DOHH2 (cell line): Measurements from ENCODE around the gene AMFR.

ENCODE experiments used
- H3F3A ChIP-seq: fragments of 200-600 bp; sonication (generic), shearing (Covaris generic); 2 replicates; pipeline ENCODE4 v1.6.0; 2016; ENCODE audit warnings: antibody characterized with exemption, mild to moderate bottlenecking; ENCODE audit not compliant: control insufficient read depth, insufficient read depth
- H3K27ac ChIP-seq: fragments of 200-600 bp; sonication (generic); 2 replicates; pipeline ENCODE4 v1.5.1; 2014; ENCODE audit warnings: low read depth, mild to moderate bottlenecking, low read length, moderate library complexity
- H3K27me3 ChIP-seq: fragments of 200-600 bp; sonication (generic); 2 replicates; pipeline ENCODE4 v1.6.1; 2014; ENCODE audit warnings: mild to moderate bottlenecking, low read length, mixed read lengths; ENCODE audit not compliant: control insufficient read depth
- H3K36me3 ChIP-seq: fragments of 200-600 bp; sonication (generic); 2 replicates; pipeline ENCODE4 v1.6.1; 2014; ENCODE audit warnings: mild to moderate bottlenecking, low read length, moderate library complexity, mixed read lengths; ENCODE audit not compliant: control insufficient read depth
- H3K4me1 ChIP-seq: fragments of 200-600 bp; sonication (generic); 2 replicates; pipeline ENCODE4 v1.6.1; 2014; ENCODE audit warnings: mild to moderate bottlenecking, low read length, mixed read lengths; ENCODE audit not compliant: control insufficient read depth
- H3K4me2 ChIP-seq: fragments of 200-600 bp; sonication (generic); 2 replicates; pipeline ENCODE4 v1.6.0; 2014; ENCODE audit warnings: mild to moderate bottlenecking, low read length, moderate library complexity
- H3K4me3 ChIP-seq: fragments of 200-600 bp; sonication (generic); 2 replicates; pipeline ENCODE4 v1.5.1; 2014; ENCODE audit warnings: mild to moderate bottlenecking, low read length, mixed read lengths
- H3K79me2 ChIP-seq: fragments of 200-600 bp; sonication (generic); 2 replicates; pipeline ENCODE4 v1.6.1; 2014; ENCODE audit warnings: mild to moderate bottlenecking, low read length, mixed read lengths; ENCODE audit not compliant: control insufficient read depth
- H3K9me2 ChIP-seq: fragments of 200-600 bp; sonication (generic); replicated peaks from 2 replicates; pipeline ENCODE4 v1.6.1; 2014; ENCODE audit warnings: mild to moderate bottlenecking, low read length, mixed read lengths; ENCODE audit not compliant: control insufficient read depth
- H3K9me3 ChIP-seq: fragments of 200-600 bp; sonication (generic); 2 replicates; pipeline ENCODE4 v1.6.1; 2014; ENCODE audit warnings: antibody characterized with exemption, low read length, mixed read lengths; ENCODE audit not compliant: control insufficient read depth, insufficient read depth
- H4K20me1 ChIP-seq: fragments of 200-600 bp; sonication (generic); 2 replicates; pipeline ENCODE4 v1.6.0; 2014; ENCODE audit warnings: low read depth, mild to moderate bottlenecking, antibody characterized with exemption, low read length, moderate library complexity; ENCODE audit not compliant: control insufficient read depth, insufficient read depth
- CTCF ChIP-seq: fragments of 200-600 bp; sonication (generic); IDR thresholded peaks from one replicate; pipeline ENCODE4 v1.5.1; 2014; ENCODE audit warnings: antibody characterized with exemption, mild to moderate bottlenecking, low read depth, low read length; ENCODE audit not compliant: poor library complexity, severe bottlenecking
- EZH2phosphoT487 ChIP-seq: fragments of 200-600 bp; sonication (generic); IDR thresholded peaks from 2 replicates; pipeline ENCODE4 v1.6.1; 2017; ENCODE audit warnings: borderline replicate concordance, mild to moderate bottlenecking, antibody characterized with exemption, low read length, moderate library complexity, mixed read lengths

The AMFR gene

GRCh38 chr16:56363181-56363716 lies 62.1 kb downstream of the AMFR start:
- Histone ChIP-seq H3K9me2 (no peaks in the 10 kb centered on the region), H3F3A (peaks cover 15% of the 10 kb centered on the region), H3K27me3 (no peaks in the 10 kb centered on the region), H3K4me1 (peaks cover 3% of the 10 kb centered on the region), H3K36me3 (peaks cover 67% of the 10 kb centered on the region), H3K4me3 (no peak overlapping the region), H4K20me1 (0 out of 2 replicates have a peak, but pooled peaks cover 4% of the 10 kb centered on the region), H3K27ac (no peak overlapping the region), H3K4me2 (no peak overlapping the region), H3K79me2 (no peaks in the 10 kb centered on the region), H3K9me3 (no peaks in the 10 kb centered on the region)
- TF ChIP-seq CTCF = no peak

DNA sequence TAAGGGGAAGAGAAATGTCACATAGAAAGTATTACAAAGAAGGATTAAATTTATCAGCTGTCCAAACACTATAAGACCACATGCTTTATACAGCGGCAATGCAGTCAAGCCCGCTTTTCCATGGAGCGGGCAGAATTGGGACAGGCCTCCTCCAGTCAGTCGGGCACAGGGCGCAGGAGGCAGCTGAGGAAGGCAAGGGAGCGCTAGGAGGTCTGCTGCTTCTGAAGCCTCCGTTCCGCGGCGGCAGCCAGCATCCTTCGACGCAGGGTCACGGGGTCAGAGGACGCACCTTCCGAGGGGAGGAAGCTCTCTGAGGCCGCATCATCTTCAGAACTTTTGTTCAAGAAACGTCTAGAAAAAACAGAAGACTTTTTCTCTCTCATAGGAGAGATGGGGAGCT lies 62.6 kb downstream of the AMFR start:
- no peak overlapping the region for H3K27ac ChIP-seq
- H3F3A ChIP-seq = peaks cover 15% of the 10 kb centered on the region
- H3K4me2 ChIP-seq = no peak overlapping the region
- H3K27me3 ChIP-seq = no peaks in the 10 kb centered on the region
- no peak overlapping the region for H3K4me3 ChIP-seq
- H3K9me2 ChIP-seq = no peaks in the 10 kb centered on the region
- no peaks in the 10 kb centered on the region for H3K79me2 ChIP-seq
- TF ChIP-seq EZH2phosphoT487 = no peak
- no peak for TF ChIP-seq CTCF
- peaks cover 62% of the 10 kb centered on the region for H3K36me3 ChIP-seq
- 0 out of 2 replicates have a peak, but pooled peaks cover 4% of the 10 kb centered on the region for H4K20me1 ChIP-seq
- no peaks in the 10 kb centered on the region for H3K9me3 ChIP-seq
- H3K4me1 ChIP-seq = peaks cover 8% of the 10 kb centered on the region

- H3K27me3 ChIP-seq = no peaks in the 10 kb centered on the region
- no peak overlapping the region for H3K27ac ChIP-seq
- no peak for TF ChIP-seq EZH2phosphoT487
- no peak for TF ChIP-seq CTCF
- H3K4me3 ChIP-seq = no peak overlapping the region
- peaks cover 14% of the 10 kb centered on the region for H3K4me1 ChIP-seq
- H3K36me3 ChIP-seq = peaks cover 56% of the 10 kb centered on the region
- H3K79me2 ChIP-seq = no peaks in the 10 kb centered on the region
- H3F3A ChIP-seq = peaks cover 17% of the 10 kb centered on the region
- no peak overlapping the region for H3K4me2 ChIP-seq
- no peaks in the 10 kb centered on the region for H3K9me3 ChIP-seq
- no peaks in the 10 kb centered on the region for H3K9me2 ChIP-seq
- H4K20me1 ChIP-seq = 0 out of 2 replicates have a peak, but pooled peaks cover 4% of the 10 kb centered on the region
These were observed 63.2 kb downstream of the AMFR start for GRCh38 chr16:56362057-56362655.
